Activated CD4-positive, alpha-beta T cell treated with anti-CD3 and anti-CD28 coated beads, Interleukin-10, Interleukin-2, amounts not matched to agents 100 ng/mL and 50 ng/mL, durations not matched to agents 16 hours and 8 hours (primary cell): Measurements from ENCODE around the gene RPS18.

Experiments
- DNase-seq: peaks from one replicate; pipeline ENCODE4 v3.0.0-alpha.2; 2020

RPS18 gene

GRCh38 chr6:33315793-33316602, 44.1 kb downstream of the RPS18 start:
- no peak for DNase-seq

- DNase-seq, result no peak
Observed at GRCh38 chr6:33316603-33317418, 44.9 kb downstream of the RPS18 start.

GRCh38 chr6:33317419-33317668, 45.5 kb downstream of the RPS18 start:
- DNase-seq, result no peak

- peak; percentile 97 for DNase-seq
Observed at GRCh38 chr6:33317669-33318425, 46.0 kb downstream of the RPS18 start, which contains the start of gene ZBTB22. Gene ZBTB22, minus strand, starts transcription at chr6:33317744. Its CDS starts 828 bp downstream, at chr6:33316916.

DNA sequence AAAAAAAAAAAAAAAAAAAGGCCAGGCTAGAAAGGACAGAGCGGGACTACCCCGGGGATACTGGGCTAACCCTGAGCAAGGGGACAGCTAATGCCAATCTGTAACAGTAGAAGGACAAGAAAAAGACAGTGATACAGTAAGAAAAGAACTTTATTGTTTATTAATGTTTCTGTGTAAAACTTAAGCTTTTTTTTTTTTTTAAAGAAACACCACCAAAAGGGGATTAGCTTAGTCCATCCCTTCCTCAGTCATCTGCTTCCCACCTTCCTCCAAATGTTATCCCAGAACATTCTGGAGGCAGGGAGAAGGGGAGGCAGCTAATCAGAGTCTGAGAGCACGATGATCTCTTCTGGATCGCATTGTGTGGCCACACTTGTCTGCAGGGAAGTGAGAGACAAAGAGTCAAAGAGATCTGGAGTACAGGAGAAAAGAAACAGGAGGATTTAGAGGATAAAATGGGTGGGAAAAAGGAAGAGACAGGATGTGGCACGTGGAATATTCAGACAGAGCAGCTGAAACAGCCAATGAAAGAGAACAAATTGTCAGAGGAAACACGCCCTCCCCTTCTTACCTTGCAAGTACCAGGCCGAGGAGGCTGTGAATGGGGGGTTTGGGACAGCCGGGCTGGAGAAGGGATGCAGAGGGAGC, 46.7 kb downstream of the RPS18 start:
- DNase-seq, result no peak

GRCh38 chr6:33319939-33320314, 48.1 kb downstream of the RPS18 start:
- no peak for DNase-seq

DNA sequence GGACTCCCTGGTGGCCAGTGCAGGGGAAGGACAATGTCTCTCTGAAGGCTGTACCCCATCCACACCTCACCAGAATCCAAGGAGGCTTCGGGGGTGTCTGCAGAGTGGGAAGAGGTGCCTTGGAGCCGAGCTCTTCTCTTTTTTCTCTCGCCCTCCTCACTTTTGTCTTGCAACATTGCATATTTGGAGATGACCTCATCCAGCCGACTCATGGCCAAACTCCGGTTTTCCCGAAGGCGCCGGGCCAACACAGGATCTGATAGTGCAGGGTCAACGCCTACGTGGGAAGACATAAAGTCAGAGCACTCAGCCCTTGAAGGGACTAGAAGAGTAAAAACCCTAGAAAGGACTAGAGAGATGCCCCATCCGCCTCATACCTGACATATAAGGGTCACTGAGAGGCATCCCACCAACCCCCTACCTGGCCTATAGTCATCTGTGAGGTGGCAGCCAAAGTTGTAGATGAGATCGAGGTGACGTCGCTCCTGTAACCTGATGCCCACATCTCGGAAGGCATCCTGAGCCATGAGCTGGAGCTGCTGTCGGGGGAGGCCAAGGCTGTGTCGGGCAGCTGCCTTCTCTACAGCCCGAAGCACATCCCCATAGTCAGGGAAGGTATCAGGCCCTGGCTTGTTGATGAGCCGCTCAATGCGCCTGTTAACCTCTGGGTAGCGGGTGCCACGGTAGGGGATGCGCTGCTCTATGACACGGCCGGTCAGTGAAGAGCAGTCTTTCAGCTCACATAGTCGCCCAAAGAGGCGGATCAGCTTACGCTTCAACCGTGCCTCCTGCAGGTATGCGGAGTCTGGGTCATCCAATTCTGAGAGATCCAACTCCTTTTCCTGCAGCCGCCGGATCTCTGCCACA, 48.7 kb downstream of the RPS18 start:
- DNase-seq, result no peak

- DNase-seq, result no peak
Observed at GRCh38 chr6:33321227-33321626, 49.4 kb downstream of the RPS18 start.

- no peak for DNase-seq
Observed at GRCh38 chr6:33323623-33323948, 51.7 kb downstream of the RPS18 start.

DNA sequence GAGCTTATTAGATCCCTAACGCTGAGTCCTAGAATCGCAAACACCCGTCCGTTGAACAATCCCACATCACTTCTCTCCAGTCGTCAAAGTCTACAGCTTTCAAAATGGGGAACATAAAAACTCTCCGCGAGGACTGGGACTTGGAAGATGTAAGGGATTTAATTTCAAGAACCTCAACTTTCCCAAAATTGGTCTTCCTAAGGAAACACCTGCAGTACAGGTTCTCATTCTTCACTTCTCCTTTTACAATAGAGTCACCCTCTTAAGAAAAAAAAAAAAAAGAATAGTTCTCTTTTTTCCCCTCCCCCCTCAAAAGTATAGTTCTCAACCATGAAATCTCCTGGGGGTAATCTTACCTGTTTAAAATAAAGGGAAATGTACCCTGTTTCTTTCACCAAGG, 52.2 kb downstream of the RPS18 start:
- DNase-seq, result no peak
